Nephron progenitor cell (in vitro differentiated cells): ENCODE measurements around the gene ECHS1.
"Not testable (repeated sequence)": the region's sequence is repeated elsewhere in the genome, so short reads cannot be mapped to it uniquely, and the experiment has no call there.

Source experiments
- DNase-seq: peaks from one replicate; pipeline ENCODE4 v3.0.0; 2021
- H3K27ac Mint-ChIP-seq: 2 replicates; pipeline ENCODE4 v1.8.0; 2021; ENCODE audit warnings: mild to moderate bottlenecking, moderate library complexity, mixed read lengths
- H3K27me3 Mint-ChIP-seq: 2 replicates; pipeline ENCODE4 v1.8.0; 2021; ENCODE audit warnings: mild to moderate bottlenecking, low read depth, mixed read lengths; ENCODE audit not compliant: poor library complexity
- H3K36me3 Mint-ChIP-seq: 2 replicates; pipeline ENCODE4 v1.8.0; 2021; ENCODE audit warnings: low read depth, mixed read lengths
- H3K4me1 Mint-ChIP-seq: 2 replicates; pipeline ENCODE4 v1.8.0; 2021; ENCODE audit warnings: mixed read lengths
- H3K4me3 Mint-ChIP-seq: 2 replicates; pipeline ENCODE4 v1.8.0; 2021; ENCODE audit warnings: mild to moderate bottlenecking, moderate library complexity, mixed read lengths
- H3K9me3 Mint-ChIP-seq: 2 replicates; pipeline ENCODE4 v1.8.0; 2021; ENCODE audit warnings: mild to moderate bottlenecking, moderate library complexity, mixed read lengths
- TF ChIP-seq, protein P1 (sequence below): fragments of 200-600 bp; sonication (generic); IDR thresholded peaks from 2 replicates; pipeline ENCODE4 v1.5.0; 2021; ENCODE audit warnings: antibody characterized with exemption

Gene ECHS1

DNA sequence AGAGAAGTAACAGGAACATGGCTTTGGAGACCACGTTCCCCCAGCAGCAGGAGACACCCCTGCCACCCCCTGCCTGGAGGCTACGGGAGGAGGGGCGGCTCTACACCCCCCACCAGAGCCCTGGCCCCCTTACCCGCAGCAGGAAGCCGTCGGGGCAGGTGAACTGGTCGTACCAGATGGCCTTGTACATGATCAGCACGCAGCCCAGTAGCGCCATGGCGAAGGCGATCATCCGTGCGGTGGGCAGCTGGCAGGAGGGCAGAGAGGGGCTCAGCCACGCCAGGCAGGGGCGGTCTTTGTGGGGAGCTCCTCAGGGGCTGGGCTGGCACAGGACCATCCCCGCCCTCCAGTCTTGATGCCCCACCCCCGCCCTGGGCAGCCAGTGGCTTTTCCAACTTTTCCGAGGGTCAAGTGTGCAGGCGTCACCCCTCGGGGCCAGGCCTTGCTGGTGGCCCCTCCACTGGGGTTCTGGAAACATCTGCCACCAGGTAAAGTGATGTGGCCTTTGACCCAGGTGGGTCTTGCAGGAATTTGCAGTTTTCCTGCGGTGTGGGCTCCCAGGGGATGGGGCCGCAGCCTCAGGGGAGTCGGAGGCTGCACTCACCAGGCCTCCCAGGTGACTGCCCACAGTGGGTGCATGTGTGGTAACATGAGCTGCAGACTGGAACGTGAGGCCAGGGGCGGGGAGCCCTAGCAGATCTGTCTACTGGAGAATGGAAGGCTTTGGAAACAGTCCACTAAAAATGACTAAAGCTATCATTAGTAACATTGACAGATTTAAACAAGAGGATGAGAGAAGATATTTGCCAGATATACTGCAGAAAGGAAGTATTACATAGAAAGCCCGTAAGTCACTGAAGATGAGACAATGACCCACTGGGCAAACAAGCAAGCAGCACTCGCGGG, 46.2 kb downstream of the ECHS1 start:
- no peak overlapping the region for H3K27ac Mint-ChIP-seq
- H3K27me3 Mint-ChIP-seq: peaks cover 59% of the 10 kb centered on the region
- TF ChIP-seq, protein P1, sequence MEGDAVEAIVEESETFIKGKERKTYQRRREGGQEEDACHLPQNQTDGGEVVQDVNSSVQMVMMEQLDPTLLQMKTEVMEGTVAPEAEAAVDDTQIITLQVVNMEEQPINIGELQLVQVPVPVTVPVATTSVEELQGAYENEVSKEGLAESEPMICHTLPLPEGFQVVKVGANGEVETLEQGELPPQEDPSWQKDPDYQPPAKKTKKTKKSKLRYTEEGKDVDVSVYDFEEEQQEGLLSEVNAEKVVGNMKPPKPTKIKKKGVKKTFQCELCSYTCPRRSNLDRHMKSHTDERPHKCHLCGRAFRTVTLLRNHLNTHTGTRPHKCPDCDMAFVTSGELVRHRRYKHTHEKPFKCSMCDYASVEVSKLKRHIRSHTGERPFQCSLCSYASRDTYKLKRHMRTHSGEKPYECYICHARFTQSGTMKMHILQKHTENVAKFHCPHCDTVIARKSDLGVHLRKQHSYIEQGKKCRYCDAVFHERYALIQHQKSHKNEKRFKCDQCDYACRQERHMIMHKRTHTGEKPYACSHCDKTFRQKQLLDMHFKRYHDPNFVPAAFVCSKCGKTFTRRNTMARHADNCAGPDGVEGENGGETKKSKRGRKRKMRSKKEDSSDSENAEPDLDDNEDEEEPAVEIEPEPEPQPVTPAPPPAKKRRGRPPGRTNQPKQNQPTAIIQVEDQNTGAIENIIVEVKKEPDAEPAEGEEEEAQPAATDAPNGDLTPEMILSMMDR: no peak
- no peak for DNase-seq
- H3K4me3 Mint-ChIP-seq: peak overlapping the region; percentile 74
- H3K9me3 Mint-ChIP-seq: peaks cover 18% of the 10 kb centered on the region
- peaks cover under 1% of the 10 kb centered on the region for H3K36me3 Mint-ChIP-seq
- peaks cover 21% of the 10 kb centered on the region for H3K4me1 Mint-ChIP-seq

DNA sequence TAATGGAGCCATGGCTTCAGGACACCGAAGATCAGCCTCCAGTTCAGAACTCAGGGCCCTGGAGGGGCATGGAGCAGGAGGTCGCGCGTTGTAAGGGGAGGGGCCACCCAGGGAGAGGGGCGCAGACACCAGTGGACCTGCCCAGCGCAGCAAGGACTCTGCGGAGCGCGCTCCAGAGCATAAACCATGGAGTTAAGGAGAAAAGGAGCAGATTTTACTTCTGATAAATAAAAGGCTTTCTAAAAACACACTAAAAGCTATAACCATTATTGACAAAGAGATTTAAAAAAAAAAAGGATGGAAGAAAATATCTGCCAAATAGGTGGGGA, 47.0 kb downstream of the ECHS1 start:
- Mint-ChIP-seq H3K27me3 (peaks cover 59% of the 10 kb centered on the region), H3K4me1 (peaks cover 21% of the 10 kb centered on the region), H3K4me3 (peak overlapping the region; percentile 74), H3K9me3 (peaks cover 10% of the 10 kb centered on the region), H3K36me3 (no peaks in the 10 kb centered on the region), H3K27ac (no peak overlapping the region)
- TF ChIP-seq, protein P1: no peak
- no peak for DNase-seq

DNA sequence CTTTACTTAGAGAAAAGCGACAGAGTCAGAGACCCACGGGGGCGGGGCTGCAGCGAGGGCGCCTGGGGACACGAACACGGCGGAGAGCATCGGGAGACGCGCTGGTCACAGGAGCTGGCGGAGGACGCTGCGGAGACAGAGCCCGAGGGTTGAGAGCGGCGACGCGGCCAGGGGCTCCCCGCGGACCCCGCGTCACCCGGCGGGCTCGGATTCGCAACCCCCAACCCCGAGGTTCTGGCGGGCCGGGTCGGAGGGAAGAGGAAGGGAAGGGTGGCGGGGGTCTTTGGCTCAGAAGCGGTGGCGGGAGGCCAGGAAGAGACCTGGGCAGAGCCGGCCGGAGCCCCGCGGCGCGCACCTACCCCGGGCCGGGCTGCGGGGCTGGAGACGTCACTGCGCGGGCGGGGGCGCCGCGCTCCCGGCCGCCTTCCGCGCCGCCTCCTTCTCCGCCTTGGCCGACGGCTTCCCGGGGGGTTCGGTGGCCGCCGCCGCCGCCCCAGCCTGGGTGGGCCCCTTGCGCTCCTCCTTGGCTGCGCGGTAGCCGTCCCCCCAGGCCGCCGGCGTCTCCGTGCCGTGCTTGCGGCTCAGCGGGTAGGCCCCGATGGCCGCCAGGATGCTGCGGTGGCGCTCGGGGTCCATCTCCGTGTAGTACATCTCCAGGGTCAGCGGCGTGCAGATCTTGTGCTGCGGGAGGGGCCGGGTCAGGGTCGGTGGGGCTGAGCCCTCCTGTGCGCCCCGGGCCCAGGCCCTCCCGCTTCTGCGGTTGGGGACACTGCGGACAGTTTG, 47.5 kb downstream of the ECHS1 start:
- no peak overlapping the region for H3K27ac Mint-ChIP-seq
- H3K27me3 Mint-ChIP-seq: peaks cover 59% of the 10 kb centered on the region
- DNase-seq: peak; percentile 60
- no peaks in the 10 kb centered on the region for H3K36me3 Mint-ChIP-seq
- H3K4me1 Mint-ChIP-seq: peaks cover 21% of the 10 kb centered on the region
- peak overlapping the region; percentile 80 for H3K4me3 Mint-ChIP-seq
- H3K9me3 Mint-ChIP-seq: peaks cover 4% of the 10 kb centered on the region
- TF ChIP-seq, protein P1: no peak

DNA sequence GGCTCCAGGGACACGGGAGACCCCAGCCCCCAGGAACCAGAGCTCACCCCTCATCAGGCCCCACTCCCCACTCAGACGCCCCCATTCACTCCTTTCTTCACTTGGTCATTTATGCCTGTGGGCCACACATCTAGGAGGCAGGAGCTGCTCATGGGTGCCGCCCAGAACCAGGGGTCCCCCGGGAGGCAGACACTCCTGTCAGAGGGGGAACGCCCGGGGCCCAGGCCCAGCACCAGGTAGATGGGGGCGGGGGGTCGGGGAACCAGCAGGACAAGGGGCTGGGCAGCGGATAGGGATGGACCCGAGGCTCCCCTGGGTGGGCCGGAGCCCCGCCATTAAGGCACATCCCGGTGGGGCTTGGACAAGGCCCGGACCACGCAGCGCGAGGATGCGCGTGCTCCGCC, 48.3 kb downstream of the ECHS1 start:
- H3K4me3 Mint-ChIP-seq: peak overlapping the region; percentile 44

DNA sequence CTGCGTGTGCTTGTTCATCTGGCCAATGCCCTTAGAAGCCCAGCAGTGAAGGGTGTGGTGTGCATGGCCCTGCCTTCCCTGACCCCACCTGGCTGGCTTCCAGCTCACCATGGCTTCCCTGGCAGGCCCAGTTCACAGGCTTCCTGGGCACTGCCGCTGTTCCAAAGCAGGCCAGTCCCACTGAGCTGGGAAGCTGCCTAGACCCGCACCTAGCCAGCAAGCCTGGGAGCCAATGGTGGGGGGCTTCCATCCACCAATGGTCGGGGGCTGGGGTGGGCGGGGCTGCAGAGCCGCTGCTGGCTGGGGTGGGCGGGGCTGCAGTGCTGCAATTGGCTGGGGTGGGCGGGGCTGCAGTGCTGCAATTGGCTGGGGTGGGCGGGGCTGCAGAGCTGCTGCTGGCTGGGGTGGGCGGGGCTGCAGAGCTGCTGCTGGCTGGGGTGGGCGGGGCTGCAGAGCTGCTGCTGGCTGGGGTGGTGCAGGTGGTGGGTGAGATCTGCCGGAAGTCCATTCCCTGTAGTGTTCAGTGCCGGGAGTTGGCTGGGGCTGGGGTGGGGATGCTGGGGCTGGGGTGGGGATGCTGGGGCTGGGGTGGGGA, 48.9 kb downstream of the ECHS1 start:
- TF ChIP-seq, protein P1: no peak
- Mint-ChIP-seq H3K36me3 (no peaks in the 10 kb centered on the region), H3K9me3 (peaks cover 5% of the 10 kb centered on the region), H3K27ac (no peak overlapping the region), H3K4me3 (peak overlapping the region; percentile 52), H3K27me3 (peaks cover 56% of the 10 kb centered on the region), H3K4me1 (peaks cover 23% of the 10 kb centered on the region)
- peak; percentile 88 for DNase-seq

More for the DNA sequence above, 48.3 kb downstream of the ECHS1 start:
- peaks cover 21% of the 10 kb centered on the region for H3K4me1 Mint-ChIP-seq
- H3K9me3 Mint-ChIP-seq: peaks cover 7% of the 10 kb centered on the region
- H3K27me3 Mint-ChIP-seq: peaks cover 59% of the 10 kb centered on the region
- TF ChIP-seq, protein P1: no peak
- H3K27ac Mint-ChIP-seq: no peak overlapping the region
- DNase-seq: no peak
- no peaks in the 10 kb centered on the region for H3K36me3 Mint-ChIP-seq

DNA sequence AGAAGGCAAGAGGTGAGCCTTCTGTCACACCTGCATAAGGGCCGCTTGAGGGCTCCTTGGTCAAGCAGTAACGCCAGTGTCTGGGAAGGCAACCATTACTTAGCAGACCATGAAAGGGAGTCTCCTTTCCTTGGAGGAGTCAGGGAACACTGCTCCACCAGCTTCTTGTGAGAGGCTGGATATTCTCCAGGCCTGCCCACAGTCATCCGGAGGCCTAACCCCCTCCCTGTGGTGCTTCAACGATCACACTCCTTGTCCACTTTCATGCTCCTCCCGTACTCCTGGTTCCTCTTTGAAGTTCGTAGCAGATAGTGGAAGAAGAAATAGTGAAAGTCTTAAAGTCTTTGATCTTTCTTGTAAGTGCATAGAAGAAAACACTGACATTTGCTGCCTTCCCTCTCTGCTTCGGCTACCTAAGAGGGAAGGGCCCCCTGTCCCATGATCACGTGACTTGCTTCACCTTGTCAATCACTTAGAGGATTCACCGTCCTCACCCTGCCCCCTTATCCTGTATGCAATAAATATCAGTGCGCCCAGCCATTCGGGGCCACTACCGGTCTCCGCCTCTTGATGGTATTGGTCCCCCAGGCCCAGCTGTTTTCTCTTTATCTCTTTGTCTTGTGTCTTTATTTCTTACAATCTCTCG, 51.0 kb downstream of the ECHS1 start:
- peaks cover 19% of the 10 kb centered on the region for H3K4me1 Mint-ChIP-seq
- H3K9me3 Mint-ChIP-seq, H3K36me3 Mint-ChIP-seq, DNase-seq, H3K27ac Mint-ChIP-seq, H3K4me3 Mint-ChIP-seq: not testable (repeated sequence)
- peaks cover 46% of the 10 kb centered on the region for H3K27me3 Mint-ChIP-seq

DNA sequence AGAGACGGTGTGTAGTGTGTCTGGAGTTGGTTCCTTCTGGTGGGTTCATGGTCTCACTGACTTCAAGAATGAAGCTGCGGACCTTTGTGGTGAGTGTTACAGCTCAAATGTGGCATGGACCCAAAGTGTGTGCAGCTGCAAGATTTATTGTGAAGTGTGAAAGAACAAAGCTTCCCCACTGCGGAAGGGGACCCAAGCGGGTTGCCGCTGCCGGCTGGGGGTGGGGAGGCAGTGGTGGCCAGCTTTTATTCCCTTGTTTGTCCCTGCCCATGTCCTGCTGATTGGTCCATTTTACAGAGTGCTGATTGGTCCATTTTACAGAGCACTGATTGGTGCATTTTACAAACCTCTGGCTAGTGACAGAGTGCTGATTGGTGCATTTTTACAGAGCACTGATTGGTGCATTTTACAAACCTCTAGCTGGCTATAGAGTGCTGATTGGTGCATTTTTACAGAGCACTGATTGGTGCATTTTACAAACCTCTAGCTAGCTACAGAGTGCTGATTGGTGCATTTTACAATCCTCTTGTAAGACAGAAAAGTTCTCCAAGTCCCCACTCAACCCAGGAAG, 52.2 kb downstream of the ECHS1 start:
- H3K9me3 Mint-ChIP-seq, DNase-seq, H3K36me3 Mint-ChIP-seq, H3K27ac Mint-ChIP-seq, H3K4me3 Mint-ChIP-seq: not testable (repeated sequence)
- H3K4me1 Mint-ChIP-seq: peaks cover 12% of the 10 kb centered on the region
- H3K27me3 Mint-ChIP-seq: peaks cover 34% of the 10 kb centered on the region
